ENCODE data around the gene R3HDM2. TPM values are rescaled to one million over a fixed set of nuclear protein-coding genes. Genes with fewer than 3 reads are reported as not detected.

R3HDM2 gene
- total and polyA plus RNA-seq, 2 of the 13 experiments (the other 11 are each of a cell fraction or from before 2014, with no cell fraction given) = 11.1 to 23.5 TPM

GRCh38 chr12:57430931-57431566 is at the start of gene R3HDM2 (continued):
- TF ChIP-seq ZFP36L2 (CRISPR knock-in tag; IDR thresholded peaks at IDR 0.05) (0 out of 2 replicates have a peak, but pooled peaks have one; percentile 75), ZNF782 (CRISPR knock-in tag; IDR thresholded peaks at IDR 0.05; ENCODE audit: borderline replicate concordance) (0 out of 2 replicates have a peak, but pooled peaks have one; percentile 75), SCMH1 (CRISPR knock-in tag; IDR thresholded peaks at IDR 0.05; ENCODE audit: borderline replicate concordance) (no peak), CENPT (CRISPR knock-in tag; IDR thresholded peaks at IDR 0.05; ENCODE audit: low read depth) (peak; percentile 66; the same call in 1 of the 2 replicates), SATB2 (CRISPR knock-in tag; IDR thresholded peaks at IDR 0.05) (no peak), FOXC1 (CRISPR knock-in tag; IDR thresholded peaks at IDR 0.05; ENCODE audit: borderline replicate concordance) (peak; percentile 73; the same call in 1 of the 2 replicates), HNF1A (IDR thresholded peaks at IDR 0.05; ENCODE audit: low read depth) (no peak), HNF1A (CRISPR knock-in tag; IDR thresholded peaks at IDR 0.05; ENCODE audit: borderline replicate concordance) (no peak), ZNF678 (CRISPR knock-in tag; IDR thresholded peaks at IDR 0.05) (no peak), GATAD1 (CRISPR knock-in tag; IDR thresholded peaks at IDR 0.05) (peak; percentile 77), PCBP1 (IDR thresholded peaks at IDR 0.05; ENCODE audit: borderline replicate concordance, low read depth, low read length) (0 out of 2 replicates have a peak, but pooled peaks have one; percentile 70), ONECUT2 (CRISPR knock-in tag; IDR thresholded peaks at IDR 0.05) (no peak), ZNF720 (CRISPR knock-in tag; IDR thresholded peaks at IDR 0.05) (no peak), ZKSCAN5 (CRISPR knock-in tag; IDR thresholded peaks at IDR 0.05) (no peak), ZNF333 (CRISPR knock-in tag; IDR thresholded peaks at IDR 0.05; ENCODE audit: borderline replicate concordance) (no peak), ZNF292 (CRISPR knock-in tag; IDR thresholded peaks at IDR 0.05; ENCODE audit: borderline replicate concordance, low read depth) (no peak), KAT8 (CRISPR knock-in tag; IDR thresholded peaks at IDR 0.05) (peak; percentile 89), ZFP91 (CRISPR knock-in tag; IDR thresholded peaks at IDR 0.05; ENCODE audit: borderline replicate concordance) (peak; percentile 82), ZSCAN25 (CRISPR knock-in tag; IDR thresholded peaks at IDR 0.05) (peak; percentile 55; the same call in 1 of the 2 replicates), ZNF260 (CRISPR knock-in tag; IDR thresholded peaks at IDR 0.05; ENCODE audit: borderline replicate concordance, low read depth) (no peak)
- TF ChIP-seq, protein P1, sequence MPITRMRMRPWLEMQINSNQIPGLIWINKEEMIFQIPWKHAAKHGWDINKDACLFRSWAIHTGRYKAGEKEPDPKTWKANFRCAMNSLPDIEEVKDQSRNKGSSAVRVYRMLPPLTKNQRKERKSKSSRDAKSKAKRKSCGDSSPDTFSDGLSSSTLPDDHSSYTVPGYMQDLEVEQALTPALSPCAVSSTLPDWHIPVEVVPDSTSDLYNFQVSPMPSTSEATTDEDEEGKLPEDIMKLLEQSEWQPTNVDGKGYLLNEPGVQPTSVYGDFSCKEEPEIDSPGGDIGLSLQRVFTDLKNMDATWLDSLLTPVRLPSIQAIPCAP (CRISPR knock-in tag; IDR thresholded peaks at IDR 0.05; ENCODE audit: low read depth) = no peak
- TF ChIP-seq, protein P2, sequence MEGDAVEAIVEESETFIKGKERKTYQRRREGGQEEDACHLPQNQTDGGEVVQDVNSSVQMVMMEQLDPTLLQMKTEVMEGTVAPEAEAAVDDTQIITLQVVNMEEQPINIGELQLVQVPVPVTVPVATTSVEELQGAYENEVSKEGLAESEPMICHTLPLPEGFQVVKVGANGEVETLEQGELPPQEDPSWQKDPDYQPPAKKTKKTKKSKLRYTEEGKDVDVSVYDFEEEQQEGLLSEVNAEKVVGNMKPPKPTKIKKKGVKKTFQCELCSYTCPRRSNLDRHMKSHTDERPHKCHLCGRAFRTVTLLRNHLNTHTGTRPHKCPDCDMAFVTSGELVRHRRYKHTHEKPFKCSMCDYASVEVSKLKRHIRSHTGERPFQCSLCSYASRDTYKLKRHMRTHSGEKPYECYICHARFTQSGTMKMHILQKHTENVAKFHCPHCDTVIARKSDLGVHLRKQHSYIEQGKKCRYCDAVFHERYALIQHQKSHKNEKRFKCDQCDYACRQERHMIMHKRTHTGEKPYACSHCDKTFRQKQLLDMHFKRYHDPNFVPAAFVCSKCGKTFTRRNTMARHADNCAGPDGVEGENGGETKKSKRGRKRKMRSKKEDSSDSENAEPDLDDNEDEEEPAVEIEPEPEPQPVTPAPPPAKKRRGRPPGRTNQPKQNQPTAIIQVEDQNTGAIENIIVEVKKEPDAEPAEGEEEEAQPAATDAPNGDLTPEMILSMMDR (CRISPR knock-in tag; IDR thresholded peaks at IDR 0.05) = peak; percentile 10; the same call in 1 of the 2 replicates
